Left colon (tissue), 2 donors: Measurements from ENCODE around the gene DPYSL5. TPM values are rescaled to one million over a fixed set of nuclear protein-coding genes. Genes with fewer than 3 reads are reported as not detected.
"Not testable (repeated sequence)": the region's sequence is repeated elsewhere in the genome, so short reads cannot be mapped to it uniquely, and the experiment has no call there.

Experiments
- ATAC-seq: fragments of 200-7000 bp; cut with Tn5 transposase; one replicate; pipeline ENCODE4 v1.9.1; 2020; ENCODE audit warnings: mild to moderate bottlenecking, moderate library complexity
- DNase-seq, 2 donors: peaks; one replicate each; pipeline ENCODE4 v3.0.0-alpha.2; 2020
- intact Hi-C, 2 donors: fragments of 100-400 bp; cut with DNase I in 1 of 2; cut with micrococcal nuclease in 1 of 2; formaldehyde crosslinking; loops; one replicate each; pipeline versions ENCODE4 v1.11.2 to v1.14.0; 2022; cut with DNase I, micrococcal nuclease
- total RNA-seq, 2 donors: library from RNA; stranded (reverse); fragmentation: NEBNext Ultra II Directional; extraction: Animal tissue kit (Norgen Biotek cat#: 25700); gene quantifications; one replicate each; pipeline ENCODE4 v1.2.1, GENCODE V29; 2021
- donor health status: DM: no; HTN: no; CAD: no.
- donor health status: DM: yes; HTN: yes; CAD: no.

The DPYSL5 gene
- total RNA-seq, 2 donors from 2014 or later, result 0.11 TPM; not detected in 1

GRCh38 chr2:26913606-26913998 is 65.7 kb downstream of the DPYSL5 start:
- no peak for DNase-seq
- ATAC-seq, result no peak
- intact Hi-C loops, result no loop called here

- no peak for ATAC-seq
- intact Hi-C loops, result no loop called here
- DNase-seq, result no peak
These were observed 66.2 kb downstream of the DPYSL5 start for GRCh38 chr2:26913999-26914658.

DNA sequence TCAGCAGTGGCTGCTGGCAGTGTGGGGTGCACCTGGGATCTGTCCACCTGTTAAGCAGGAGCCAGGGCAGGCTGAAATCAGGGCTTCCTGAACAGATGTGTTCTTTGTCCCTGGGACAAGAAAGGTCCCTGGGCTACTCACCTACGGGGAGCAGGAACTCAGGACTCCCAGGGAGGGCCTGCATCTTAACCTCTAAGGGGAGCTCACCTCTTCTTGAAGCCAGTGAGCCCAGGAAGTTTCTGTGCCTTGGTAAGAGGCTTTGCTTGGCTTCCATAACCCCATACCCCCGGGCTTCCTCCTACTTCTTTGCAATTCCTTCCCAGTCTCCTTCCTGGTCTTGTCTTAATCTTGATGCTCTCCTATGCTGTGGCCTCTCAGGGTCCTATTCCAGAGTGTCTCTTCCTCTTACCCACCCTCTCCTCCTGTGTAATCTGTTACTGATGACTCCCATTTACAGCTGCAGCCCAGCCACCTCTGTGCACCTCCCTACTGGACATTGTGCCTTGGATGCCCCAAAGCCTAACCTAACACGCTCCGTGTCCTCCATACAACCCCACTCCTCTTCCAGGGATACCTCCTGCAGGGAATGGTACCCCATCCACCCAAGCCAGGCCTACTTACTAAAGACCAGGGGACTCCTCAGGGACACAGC is 66.9 kb downstream of the DPYSL5 start:
- DNase-seq (no peak), ATAC-seq (no peak)
- intact Hi-C loops, result no loop called here

GRCh38 chr2:26915316-26915715 is 67.4 kb downstream of the DPYSL5 start:
- intact Hi-C loops, result no loop called here
- DNase-seq (no peak), ATAC-seq (no peak)

- no peak for DNase-seq
- ATAC-seq, result no peak
- intact Hi-C loops, result no loop called here
These were observed 68.3 kb downstream of the DPYSL5 start for GRCh38 chr2:26916128-26916692.

DNA sequence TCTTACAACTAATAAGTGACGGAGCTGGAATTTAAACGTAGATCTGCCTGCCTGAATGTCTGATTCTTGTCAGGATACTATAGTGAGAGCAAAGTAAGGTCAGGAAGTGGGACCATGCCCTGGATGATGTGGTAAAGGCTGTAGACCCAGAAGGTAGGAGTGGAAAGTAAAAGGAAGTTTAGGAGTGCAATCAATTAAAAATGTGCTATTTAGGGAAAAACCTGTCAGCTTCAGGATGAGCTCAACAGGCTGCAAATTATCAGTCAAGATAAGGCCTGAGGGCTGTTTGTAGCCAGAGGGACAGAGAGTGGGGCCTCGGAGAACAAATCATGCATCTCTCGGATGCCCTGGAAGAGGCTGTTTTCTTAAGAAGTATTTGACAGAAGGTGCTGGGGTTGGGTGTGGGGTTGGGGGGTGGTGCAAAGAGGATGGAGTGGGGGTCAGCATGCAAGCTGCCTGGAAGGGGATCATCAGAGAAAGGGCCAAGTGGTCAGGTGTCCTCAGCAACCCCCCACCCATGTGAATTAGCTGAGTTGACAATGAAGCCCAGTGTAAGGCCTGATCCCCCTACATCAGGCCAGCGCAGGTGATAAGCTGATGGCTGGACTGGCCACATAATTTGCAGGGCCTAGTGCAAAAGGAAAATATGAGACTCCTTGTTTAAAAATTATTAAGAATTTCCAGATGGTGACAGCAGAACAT is 69.4 kb downstream of the DPYSL5 start:
- intact Hi-C loops, result no loop called here
- ATAC-seq (no peak), DNase-seq (no peak)

DNA sequence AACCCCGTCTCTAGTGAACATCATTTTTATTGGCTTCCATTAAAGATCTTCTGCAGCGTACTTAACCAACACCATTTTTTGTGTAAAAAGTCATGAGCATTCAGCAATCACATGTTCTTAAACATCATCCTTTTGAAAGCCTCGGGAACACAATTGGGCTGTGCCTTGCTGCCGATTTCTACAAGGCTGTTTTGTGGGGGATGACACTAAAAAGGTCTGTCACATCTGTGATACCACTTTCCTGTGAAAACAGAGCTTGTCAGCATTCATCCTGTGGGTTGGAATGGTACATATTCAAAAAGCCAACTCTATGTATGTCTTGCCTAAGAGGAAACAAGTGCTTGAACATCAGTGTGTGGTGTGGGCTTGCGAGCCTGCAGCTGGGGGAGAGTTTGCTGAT is 73.4 kb downstream of the DPYSL5 start:
- intact Hi-C loops, result no loop called here
- ATAC-seq (no peak), DNase-seq (no peak)

GRCh38 chr2:26922405-26923188 is 74.7 kb downstream of the DPYSL5 start:
- intact Hi-C loops, result no loop called here
- peak in 1 of 2 donors; percentile 43 for DNase-seq
- peak; percentile 77 for ATAC-seq

GRCh38 chr2:26923189-26923466 is 75.2 kb downstream of the DPYSL5 start:
- intact Hi-C loops, DNase-seq, ATAC-seq: not testable (repeated sequence)

DNA sequence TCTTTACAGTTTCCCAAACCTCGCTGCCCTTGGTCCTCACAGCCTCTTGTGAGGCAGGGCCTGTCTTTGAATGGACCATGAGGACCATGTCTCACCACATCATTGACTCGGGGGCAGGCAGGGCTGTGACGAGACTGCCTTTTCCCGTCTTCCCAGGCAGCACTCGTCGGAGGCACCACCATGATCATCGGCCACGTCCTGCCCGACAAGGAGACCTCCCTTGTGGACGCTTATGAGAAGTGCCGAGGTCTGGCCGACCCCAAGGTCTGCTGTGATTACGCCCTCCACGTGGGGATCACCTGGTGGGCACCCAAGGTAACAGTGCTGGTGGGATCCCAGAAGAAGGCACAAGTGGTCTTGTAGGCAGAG is 76.8 kb downstream of the DPYSL5 start:
- no peak for ATAC-seq
- intact Hi-C loops, result no loop called here
- DNase-seq, result no peak

GRCh38 chr2:26925100-26925791 is 77.3 kb downstream of the DPYSL5 start:
- ATAC-seq, result no peak

DNA sequence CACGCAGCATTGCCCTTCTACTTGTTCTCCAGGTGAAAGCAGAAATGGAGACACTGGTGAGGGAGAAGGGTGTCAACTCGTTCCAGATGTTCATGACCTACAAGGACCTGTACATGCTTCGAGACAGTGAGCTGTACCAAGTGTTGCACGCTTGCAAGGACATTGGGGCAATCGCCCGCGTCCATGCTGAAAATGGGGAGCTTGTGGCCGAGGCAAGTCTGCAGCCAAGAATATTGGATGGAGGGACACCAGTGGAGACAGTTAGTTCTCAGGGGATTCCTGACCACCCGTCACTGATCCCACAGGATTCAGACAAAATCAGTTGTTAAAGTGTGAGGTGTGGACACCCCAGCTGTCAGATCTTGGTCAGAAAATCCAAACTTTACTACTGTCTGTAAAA is 79.3 kb downstream of the DPYSL5 start:
- intact Hi-C loops, result no loop called here
- DNase-seq (no peak), ATAC-seq (no peak)

More at GRCh38 chr2:26925100-26925791, 77.3 kb downstream of the DPYSL5 start:
- DNase-seq, result no peak
- intact Hi-C loops, result no loop called here

DNA sequence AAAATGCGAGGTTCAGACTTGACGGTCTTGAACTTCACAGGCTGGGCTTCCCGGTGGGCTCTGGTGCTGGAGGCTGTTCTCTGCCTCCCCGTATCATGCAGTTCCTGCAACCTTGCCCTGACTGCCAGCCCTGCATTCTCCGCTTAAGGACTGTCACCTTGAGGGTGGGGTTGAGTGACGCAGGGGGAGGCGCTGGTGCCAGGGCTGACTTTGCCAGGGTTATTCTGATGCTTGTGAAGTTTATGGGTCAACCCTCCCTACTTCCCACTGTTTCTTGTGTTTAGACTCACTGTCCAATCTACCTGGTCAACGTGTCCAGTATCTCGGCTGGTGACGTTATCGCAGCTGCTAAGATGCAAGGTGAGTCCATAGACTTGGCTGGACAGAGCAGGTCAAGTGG is 85.0 kb downstream of the DPYSL5 start:
- intact Hi-C loops, result loop anchor here in 1 of 2 donors (10.0 kb wide), 1 partner anchor 88 kb away; the partner anchor contains the start of gene DPYSL5

DNA sequence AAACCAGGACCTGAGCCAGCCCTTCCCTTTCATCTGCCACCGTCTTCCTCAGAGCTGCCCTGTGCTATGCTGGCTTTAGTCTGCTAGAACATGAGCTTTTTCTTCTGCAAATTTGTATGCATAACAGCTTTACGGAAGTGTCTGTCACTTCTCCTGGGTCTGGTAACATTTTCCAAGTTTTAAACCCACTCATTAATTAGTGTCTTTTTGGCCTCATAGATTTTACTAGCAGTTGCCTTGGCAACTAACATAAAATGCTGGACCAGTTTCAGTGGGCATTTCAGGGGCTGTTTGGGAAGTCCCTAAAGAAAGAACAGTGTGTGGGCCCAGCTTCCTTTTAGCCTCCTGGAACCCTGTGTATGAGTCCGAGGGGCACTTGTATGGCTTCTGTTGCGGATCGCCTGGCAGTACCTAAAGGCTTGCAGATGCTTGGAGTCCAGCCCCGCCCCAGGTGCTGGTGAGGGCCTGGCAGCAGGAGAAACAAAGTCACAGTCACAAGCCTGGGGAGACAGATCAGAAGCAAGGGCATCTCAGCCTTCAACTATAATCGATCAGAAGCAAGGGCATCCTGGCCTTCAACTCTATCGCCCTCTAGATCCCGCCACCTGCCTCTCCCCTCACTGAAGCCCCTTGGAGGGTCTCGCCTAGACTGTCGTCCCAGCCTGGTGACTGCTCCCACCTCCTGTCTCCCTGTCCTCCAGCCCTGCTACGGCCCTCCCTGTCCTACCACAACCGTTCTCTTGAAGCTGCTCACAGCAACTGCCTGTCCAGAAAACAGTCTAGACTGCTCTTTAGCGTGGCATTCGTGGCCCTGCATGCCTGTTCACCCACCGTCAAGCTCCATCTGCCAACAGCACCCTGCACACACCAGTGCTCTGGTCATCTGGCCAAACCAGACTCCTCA is 85.8 kb downstream of the DPYSL5 start:
- no peak for ATAC-seq
- no peak for DNase-seq
- intact Hi-C loops, result loop anchor here in 1 of 2 donors (10.0 kb wide), 1 partner anchor 89 kb away; the partner anchor contains the start of gene DPYSL5

More for the DNA sequence above, 85.0 kb downstream of the DPYSL5 start:
- ATAC-seq (peak; percentile 49), DNase-seq (no peak)

GRCh38 chr2:26934335-26934724 is 86.4 kb downstream of the DPYSL5 start:
- ATAC-seq (no peak), DNase-seq (no peak)
- intact Hi-C loops, result loop anchor here in 1 of 2 donors (10.0 kb wide), 1 partner anchor 90 kb away; the partner anchor contains the start of gene DPYSL5

GRCh38 chr2:26934985-26935384 is 87.1 kb downstream of the DPYSL5 start:
- intact Hi-C loops, result loop anchor here in 1 of 2 donors (10.0 kb wide), 1 partner anchor 90 kb away; the partner anchor contains the start of gene DPYSL5
- ATAC-seq (no peak), DNase-seq (no peak)

GRCh38 chr2:26936855-26937254 is 88.9 kb downstream of the DPYSL5 start:
- no peak for DNase-seq
- intact Hi-C loops, result loop anchor here in 1 of 2 donors (10.0 kb wide), 1 partner anchor 92 kb away; the partner anchor contains the start of gene DPYSL5
- no peak for ATAC-seq
